ENCODE results near the gene POLR3B. TPM values are rescaled to one million over a fixed set of nuclear protein-coding genes. Genes with fewer than 3 reads are reported as not detected.

Gene POLR3B
- total and polyA plus RNA-seq, 2 of the 13 experiments (the other 11 are each of a cell fraction or from before 2014, with no cell fraction given) = 4.8 to 13.1 TPM

DNA sequence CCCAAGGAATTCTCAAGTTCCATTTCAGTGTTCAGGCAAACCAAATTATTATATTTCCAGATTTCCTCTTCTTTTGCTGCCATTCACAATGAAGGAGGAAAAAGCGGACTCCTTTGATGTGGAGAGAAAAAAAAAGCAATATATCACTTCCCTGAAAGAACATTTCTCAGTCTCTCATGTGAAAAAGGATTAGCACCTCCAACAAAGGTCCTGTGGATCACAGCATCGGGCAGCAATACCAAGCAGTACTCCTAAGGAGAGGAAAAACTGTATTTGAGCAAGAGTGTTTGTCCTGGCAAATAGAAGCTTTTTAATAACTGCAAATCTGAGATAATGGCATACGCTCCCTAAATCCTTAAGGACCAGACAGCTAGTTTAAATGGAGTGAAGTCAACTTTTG lies 131.3 kb downstream of the POLR3B start:
- H3K9me3 ChIP-seq (ENCODE audit: low read length) = no peaks in the 10 kb centered on the region
- no peak for ATAC-seq
- in situ Hi-C loops (cut with HindIII; ENCODE audit: extremely low pct_ligation_motif_present, low pct_unique_long_range_greater_than_20kb) (no loop called here), intact Hi-C loops (cut with micrococcal nuclease; ENCODE audit: unreplicated experiment) (no loop called here)
- FAIRE-seq = no peak
- CTCF ChIA-PET (ENCODE audit: low intra/inter-chr PET ratio, low total read pairs) = no interaction called here
- POLR2A ChIA-PET = no interaction called here
- no peak overlapping the region for H3K9ac ChIP-seq (ENCODE audit: insufficient read depth, low read depth, low read length)
- DNase-seq (ENCODE audit: low spot score) = no peak
- no peaks in the 10 kb centered on the region for H3K79me2 ChIP-seq (ENCODE audit: insufficient read depth, low read length)
- no peaks in the 10 kb centered on the region for H3K27me3 ChIP-seq (ENCODE audit: control insufficient read depth in 1 of 2, insufficient read depth in 2 of 2, low read length in 2 of 2)
- no peak overlapping the region for H2AFZ ChIP-seq (ENCODE audit: low read length)
- no peak overlapping the region for H3K27ac ChIP-seq (ENCODE audit: extremely low read length, insufficient read depth, low read length)
- no peak overlapping the region for H3K4me3 ChIP-seq (replicated peaks in 1 of 3; ENCODE audit: insufficient read depth in 1 of 3, low read depth in 2 of 3, low read length in 3 of 3)
- H4K20me1 ChIP-seq (ENCODE audit: insufficient read depth, low read length) = no peaks in the 10 kb centered on the region
- 92% methylated on average over 3 of the region's 3 CpGs for WGBS (ENCODE audit: low lambda C conversion rate)
- TF ChIP-seq ZNF83 (CRISPR knock-in tag; IDR thresholded peaks at IDR 0.05; ENCODE audit: borderline replicate concordance) (no peak), FOXA1 (IDR thresholded peaks at IDR 0.05) (no peak), FOXA1 (CRISPR knock-in tag; IDR thresholded peaks at IDR 0.05) (no peak), SIX4 (CRISPR knock-in tag; IDR thresholded peaks at IDR 0.05) (no peak), RBM39 (IDR thresholded peaks at IDR 0.05; ENCODE audit: low read depth, low read length, poor library complexity, severe bottlenecking) (no peak), FLYWCH1 (CRISPR knock-in tag; IDR thresholded peaks at IDR 0.05) (no peak), ZKSCAN5 (CRISPR knock-in tag; IDR thresholded peaks at IDR 0.05) (no peak), NKX3-1 (CRISPR knock-in tag; IDR thresholded peaks at IDR 0.05) (no peak), ZFYVE20 (CRISPR knock-in tag; IDR thresholded peaks at IDR 0.05; ENCODE audit: borderline replicate concordance, low read depth) (no peak), SYNCRIP (IDR thresholded peaks at IDR 0.05; ENCODE audit: insufficient read depth, low read depth, low read length) (no peak), FOXJ3 (CRISPR knock-in tag; IDR thresholded peaks at IDR 0.05; ENCODE audit: borderline replicate concordance) (no peak), ATF7-NPFF (CRISPR knock-in tag; IDR thresholded peaks at IDR 0.05; ENCODE audit: low read depth) (no peak), GABPA (IDR thresholded peaks at IDR 0.05; ENCODE audit: low read depth, low read length) (no peak), GABPA (CRISPR knock-in tag; IDR thresholded peaks at IDR 0.05; ENCODE audit: low read depth) (no peak), ZNF674 (CRISPR knock-in tag; IDR thresholded peaks at IDR 0.05; ENCODE audit: low read depth) (no peak), BCL6 (CRISPR knock-in tag; IDR thresholded peaks at IDR 0.05) (no peak), BRD4 (CRISPR knock-in tag; IDR thresholded peaks at IDR 0.05) (no peak), KAT7 (CRISPR knock-in tag; IDR thresholded peaks at IDR 0.05; ENCODE audit: borderline replicate concordance) (no peak), ZNF333 (CRISPR knock-in tag; IDR thresholded peaks at IDR 0.05; ENCODE audit: borderline replicate concordance) (no peak), PRDM10 (CRISPR knock-in tag; IDR thresholded peaks at IDR 0.05; ENCODE audit: low read depth) (no peak)
- TF ChIP-seq, protein P1, sequence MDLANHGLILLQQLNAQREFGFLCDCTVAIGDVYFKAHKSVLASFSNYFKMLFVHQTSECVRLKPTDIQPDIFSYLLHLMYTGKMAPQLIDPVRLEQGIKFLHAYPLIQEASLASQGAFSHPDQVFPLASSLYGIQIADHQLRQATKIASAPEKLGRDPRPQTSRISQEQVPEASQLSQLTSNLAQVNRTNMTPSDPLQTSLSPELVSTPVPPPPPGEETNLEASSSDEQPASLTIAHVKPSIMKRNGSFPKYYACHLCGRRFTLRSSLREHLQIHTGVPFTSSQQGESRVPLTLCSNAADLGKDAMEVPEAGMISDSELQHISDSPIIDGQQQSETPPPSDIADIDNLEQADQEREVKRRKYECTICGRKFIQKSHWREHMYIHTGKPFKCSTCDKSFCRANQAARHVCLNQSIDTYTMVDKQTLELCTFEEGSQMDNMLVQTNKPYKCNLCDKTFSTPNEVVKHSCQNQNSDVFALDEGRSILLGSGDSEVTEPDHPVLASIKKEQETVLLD (CRISPR knock-in tag; IDR thresholded peaks at IDR 0.05; ENCODE audit: low read depth) = no peak
- peaks cover 0 to 1% of the 10 kb centered on the region in 2 experiments; a peak in 2 of 5 replicates for H3K36me3 ChIP-seq (replicated peaks in 1 of 2; ENCODE audit: control insufficient read depth in 1 of 2, insufficient read depth in 2 of 2, low read length in 2 of 2)
- BruUV-seq (replicated peaks) = no TSS peak
- peaks cover 12% of the 10 kb centered on the region for H3K4me1 ChIP-seq (ENCODE audit: insufficient read depth, low read length)
- H3K4me2 ChIP-seq (ENCODE audit: low read depth, low read length) = no peak overlapping the region
